OCI-LY7 (cell line): ENCODE results near the gene KRIT1. TPM values are rescaled to one million over a fixed set of nuclear protein-coding genes. Genes with fewer than 3 reads are reported as not detected.

ENCODE experiments used
- BruUV-seq: library from RNA; stranded (reverse); fragments of 400-500 nt; replicated peaks from 2 replicates; lab custom pipeline; 2021; lab: Mats Ljungman, UMichigan
- CTCF ChIA-PET: fragments of 300-600 bp; sonication (Branson Sonifier 250); formaldehyde crosslinking; loops from one replicate; lab custom pipeline; 2022; ENCODE audit warnings: antibody characterized with exemption; ENCODE audit not compliant: unreplicated experiment; lab: Charles Lee
- POLR2A ChIA-PET: fragments of 300-600 bp; sonication (Branson Sonifier 250); formaldehyde crosslinking; loops from one replicate; lab custom pipeline; 2022; ENCODE audit warnings: antibody characterized with exemption; lab: Charles Lee
- DNase-seq: peaks from one replicate; pipeline ENCODE4 v3.0.0-alpha.2; 2015; ENCODE audit warnings: low spot score
- H2AFZ ChIP-seq: fragments of 200-600 bp; sonication (generic), shearing (Covaris generic); 2 replicates; pipeline ENCODE4 v1.6.1; 2014; ENCODE audit warnings: mild to moderate bottlenecking, antibody characterized with exemption, low read length, moderate library complexity
- H3K27ac ChIP-seq: fragments of 200-600 bp; sonication (generic); 2 replicates; pipeline ENCODE4 v1.5.1; 2014; ENCODE audit warnings: mixed run types, low read depth, mild to moderate bottlenecking, moderate library complexity, low read length, inconsistent platforms; ENCODE audit not compliant: poor library complexity, severe bottlenecking
- H3K36me3 ChIP-seq: fragments of 200-600 bp; sonication (generic); 2 replicates; pipeline ENCODE4 v1.6.1; 2014; ENCODE audit warnings: mild to moderate bottlenecking, antibody characterized with exemption, low read length, moderate library complexity, mixed read lengths; ENCODE audit not compliant: insufficient read depth
- H3K4me1 ChIP-seq: fragments of 200-600 bp; sonication (generic); 2 replicates; pipeline ENCODE4 v1.5.1; 2014; ENCODE audit warnings: mild to moderate bottlenecking, low read length; ENCODE audit not compliant: insufficient read depth, poor library complexity, severe bottlenecking
- H3K4me2 ChIP-seq: fragments of 200-600 bp; sonication (generic); 2 replicates; pipeline ENCODE4 v1.6.1; 2014; ENCODE audit warnings: mild to moderate bottlenecking, low read length
- H3K4me3 ChIP-seq: fragments of 200-600 bp; sonication (generic); 2 replicates; pipeline ENCODE4 v1.5.1; 2014; ENCODE audit warnings: mild to moderate bottlenecking, low read depth, low read length; ENCODE audit not compliant: poor library complexity, severe bottlenecking
- H3K79me2 ChIP-seq: fragments of 200-600 bp; sonication (generic); 2 replicates; pipeline ENCODE4 v1.6.1; 2016; ENCODE audit warnings: low read depth, mild to moderate bottlenecking, low read length, moderate library complexity, mixed read lengths; ENCODE audit not compliant: insufficient read depth
- H3K9me2 ChIP-seq: fragments of 200-600 bp; sonication (generic); 2 replicates; pipeline ENCODE4 v1.6.1; 2016; ENCODE audit warnings: mild to moderate bottlenecking, low read length, mixed read lengths; ENCODE audit not compliant: insufficient read depth
- H3K9me3 ChIP-seq: fragments of 200-600 bp; sonication (generic); 2 replicates; pipeline ENCODE4 v1.6.1; 2014; ENCODE audit warnings: mild to moderate bottlenecking, mixed run types, low read length, mixed read lengths
- H4K20me1 ChIP-seq: fragments of 200-600 bp; sonication (generic); 2 replicates; pipeline ENCODE4 v1.6.1; 2014; ENCODE audit warnings: mild to moderate bottlenecking, antibody characterized with exemption, low read length, moderate library complexity, mixed read lengths; ENCODE audit not compliant: insufficient read depth
- CTCF ChIP-seq: fragments of 200-600 bp; sonication (generic); conservative IDR thresholded peaks from 2 replicates; pipeline ENCODE4 v1.5.1; 2014; ENCODE audit warnings: mild to moderate bottlenecking, antibody characterized with exemption, low read length, moderate library complexity, mixed read lengths
- EZH2phosphoT487 ChIP-seq: fragments of 200-600 bp; sonication (generic); IDR thresholded peaks from 2 replicates; pipeline ENCODE4 v1.6.1; 2018; ENCODE audit warnings: low read depth, borderline replicate concordance, mild to moderate bottlenecking, mixed run types, antibody characterized with exemption, low read length, moderate library complexity, mixed read lengths
- intact Hi-C: fragments of 100-400 bp; cut with micrococcal nuclease; formaldehyde crosslinking; loops from one replicate; pipeline ENCODE4 v1.10.0; 2022; ENCODE audit not compliant: unreplicated experiment
- total RNA-seq, 2 experiments: library from RNA; depleted of rRNA in 1 of 2; stranded (reverse); fragments of >200 nt in 1 of 2; shearing (Covaris generic) in 1 of 2; gene quantifications; 2 replicates each; pipeline ENCODE4 v1.2.3, GENCODE V29; 2014 to 2022

The KRIT1 gene
- total RNA-seq, 2 experiments from 2014 or later = 44.8 to 50.0 TPM

DNA sequence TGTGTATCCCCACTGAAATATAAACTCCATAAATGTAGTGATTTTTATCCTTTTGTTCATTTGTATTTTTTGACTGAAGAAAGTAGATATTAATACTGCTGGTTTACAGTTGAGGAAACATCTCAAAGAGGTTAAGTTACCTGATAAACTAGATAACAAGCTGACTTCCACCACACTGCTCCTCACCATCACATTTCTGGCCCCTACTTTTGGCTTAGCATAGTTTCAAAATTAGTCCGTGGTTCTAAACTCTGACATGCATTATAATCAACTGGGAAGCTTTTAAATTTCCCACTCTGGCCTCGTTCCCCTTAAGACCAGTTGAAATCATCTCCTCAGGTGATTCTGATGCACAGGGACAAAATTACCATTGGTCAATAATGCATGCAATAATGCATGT is 43.6 kb upstream of the KRIT1 start:
- DNase-seq = no peak
- peaks cover 12% of the 10 kb centered on the region for H3K4me1 ChIP-seq
- ChIA-PET CTCF (no interaction called here), POLR2A (interaction anchor here (0.5 to 1.2 kb wide), 5 partner anchors 9 to 239 kb away, joined by 3 to 4 read pairs (median 3); partner anchors contain the start of genes PEX1 and RBM48)
- no peak overlapping the region for H3K4me2 ChIP-seq
- peaks cover 66% of the 10 kb centered on the region; the same call in 1 of the 2 replicates for H3K79me2 ChIP-seq
- H3K27ac ChIP-seq = no peak overlapping the region
- H4K20me1 ChIP-seq = no peaks in the 10 kb centered on the region
- intact Hi-C loops = no loop called here
- H3K9me3 ChIP-seq = peaks cover 6% of the 10 kb centered on the region; the same call in 1 of the 2 replicates
- peaks cover 9% of the 10 kb centered on the region; the same call in 1 of the 2 replicates for H3K36me3 ChIP-seq
- no peak overlapping the region for H2AFZ ChIP-seq
- BruUV-seq = no TSS peak
- H3K9me2 ChIP-seq = no peaks in the 10 kb centered on the region
- H3K4me3 ChIP-seq = no peak overlapping the region
- TF ChIP-seq CTCF (no peak), EZH2phosphoT487 (no peak)

GRCh38 chr7:92282930-92283329 is 37.2 kb upstream of the KRIT1 start:
- Histone ChIP-seq H3K9me2 (no peaks in the 10 kb centered on the region), H3K9me3 (peaks cover 19% of the 10 kb centered on the region), H4K20me1 (no peaks in the 10 kb centered on the region), H3K4me3 (no peak overlapping the region), H3K27ac (no peak overlapping the region), H3K36me3 (peaks cover 46% of the 10 kb centered on the region), H3K4me2 (no peak overlapping the region), H2AFZ (no peak overlapping the region), H3K4me1 (peaks cover 8% of the 10 kb centered on the region), H3K79me2 (peaks cover 49% of the 10 kb centered on the region; the same call in 1 of the 2 replicates)
- intact Hi-C loops = no loop called here
- no peak for TF ChIP-seq CTCF
- no peak for TF ChIP-seq EZH2phosphoT487
- CTCF ChIA-PET = interaction anchor here (0.9 kb wide), 1 partner anchor 37 kb away, joined by 3 read pairs; the partner anchor contains the start of genes ANKIB1 and KRIT1
- no peak for DNase-seq
- POLR2A ChIA-PET = interaction anchor here (0.7 to 1.5 kb wide), 4 partner anchors 9 to 38 kb away, joined by 3 to 8 read pairs (median 4); no protein-coding TSS in a partner anchor
- no TSS peak for BruUV-seq

- BruUV-seq = no TSS peak
These were observed 36.6 kb upstream of the KRIT1 start for GRCh38 chr7:92282221-92282814.

More at GRCh38 chr7:92282221-92282814, 36.6 kb upstream of the KRIT1 start:
- DNase-seq = no peak
- Histone ChIP-seq H3K27ac (no peak overlapping the region), H2AFZ (no peak overlapping the region), H3K9me2 (no peaks in the 10 kb centered on the region), H3K79me2 (peaks cover 50% of the 10 kb centered on the region; the same call in 1 of the 2 replicates), H3K9me3 (peaks cover 21% of the 10 kb centered on the region), H3K36me3 (peaks cover 49% of the 10 kb centered on the region), H3K4me1 (peaks cover 6% of the 10 kb centered on the region), H4K20me1 (no peaks in the 10 kb centered on the region), H3K4me2 (no peak overlapping the region), H3K4me3 (no peak overlapping the region)
- TF ChIP-seq CTCF (no peak), EZH2phosphoT487 (no peak)
- intact Hi-C loops = no loop called here
- ChIA-PET CTCF (interaction anchor here (0.9 kb wide), 1 partner anchor 36 kb away, joined by 3 read pairs; the partner anchor contains the start of genes ANKIB1 and KRIT1), POLR2A (interaction anchor here (0.7 to 1.5 kb wide), 4 partner anchors 8 to 37 kb away, joined by 3 to 8 read pairs (median 4); no protein-coding TSS in a partner anchor)
